ENCODE data around the gene GNA12. TPM values are rescaled to one million over a fixed set of nuclear protein-coding genes. Genes with fewer than 3 reads are reported as not detected.
A peak's percentile ranks its signal among the peaks of the same experiment; 100 is the strongest.
"Not testable (repeated sequence)": the region's sequence is repeated elsewhere in the genome, so short reads cannot be mapped to it uniquely, and the experiment has no call there.

Gene GNA12
- total RNA-seq, 1 donor from 2014 or later: 34.7 TPM

DNA sequence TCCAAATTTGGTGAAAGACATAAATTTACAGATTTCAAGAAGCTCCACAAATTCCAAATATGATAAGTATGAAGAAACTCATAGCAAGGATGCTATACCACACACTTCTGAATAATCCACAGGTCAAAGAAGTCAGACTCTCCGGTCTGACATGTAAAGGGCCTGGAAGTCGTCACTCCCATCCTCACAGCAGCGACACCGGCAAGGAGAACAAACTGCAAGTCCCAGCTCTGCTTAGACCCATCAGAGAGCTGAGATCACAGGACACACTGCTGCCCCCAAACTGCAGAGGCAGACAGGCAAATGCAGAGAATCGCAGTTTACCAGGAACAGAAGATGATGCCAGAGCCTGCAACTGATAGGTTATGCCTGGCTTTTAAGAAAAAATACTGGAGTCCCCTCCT is 94.1 kb downstream of the GNA12 start:
- Mint-ChIP-seq H3K4me3 (no peak overlapping the region), H3K9me3 (peaks cover 32% of the 10 kb centered on the region), H3K27me3 (ENCODE audit: insufficient read depth, low read depth) (peaks cover 4% of the 10 kb centered on the region), H3K4me1 (peaks cover 4% of the 10 kb centered on the region), H3K36me3 (peaks cover 16% of the 10 kb centered on the region), H3K27ac (no peak overlapping the region)
- Histone ChIP-seq H3K9me3 (ENCODE audit: low read depth) (no peaks in the 10 kb centered on the region), H3F3A (ENCODE audit: low read depth) (peaks cover 13% of the 10 kb centered on the region), H2AFZ (replicated peaks) (no peak overlapping the region), H3K4me1 (no peaks in the 10 kb centered on the region), H3K27ac (no peak overlapping the region), H3K79me2 (ENCODE audit: low read depth) (peaks cover 35% of the 10 kb centered on the region), H3K36me3 (no peaks in the 10 kb centered on the region), H3K27me3 (no peaks in the 10 kb centered on the region), H3K4me2 (no peak overlapping the region), H3K4me3 (no peak overlapping the region), H3K9ac (no peak overlapping the region), H4K20me1 (ENCODE audit: low read depth) (no peaks in the 10 kb centered on the region)
- DNase-seq (ENCODE audit: low spot score): no peak
- TF ChIP-seq, protein P1, sequence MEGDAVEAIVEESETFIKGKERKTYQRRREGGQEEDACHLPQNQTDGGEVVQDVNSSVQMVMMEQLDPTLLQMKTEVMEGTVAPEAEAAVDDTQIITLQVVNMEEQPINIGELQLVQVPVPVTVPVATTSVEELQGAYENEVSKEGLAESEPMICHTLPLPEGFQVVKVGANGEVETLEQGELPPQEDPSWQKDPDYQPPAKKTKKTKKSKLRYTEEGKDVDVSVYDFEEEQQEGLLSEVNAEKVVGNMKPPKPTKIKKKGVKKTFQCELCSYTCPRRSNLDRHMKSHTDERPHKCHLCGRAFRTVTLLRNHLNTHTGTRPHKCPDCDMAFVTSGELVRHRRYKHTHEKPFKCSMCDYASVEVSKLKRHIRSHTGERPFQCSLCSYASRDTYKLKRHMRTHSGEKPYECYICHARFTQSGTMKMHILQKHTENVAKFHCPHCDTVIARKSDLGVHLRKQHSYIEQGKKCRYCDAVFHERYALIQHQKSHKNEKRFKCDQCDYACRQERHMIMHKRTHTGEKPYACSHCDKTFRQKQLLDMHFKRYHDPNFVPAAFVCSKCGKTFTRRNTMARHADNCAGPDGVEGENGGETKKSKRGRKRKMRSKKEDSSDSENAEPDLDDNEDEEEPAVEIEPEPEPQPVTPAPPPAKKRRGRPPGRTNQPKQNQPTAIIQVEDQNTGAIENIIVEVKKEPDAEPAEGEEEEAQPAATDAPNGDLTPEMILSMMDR (IDR thresholded peaks at IDR 0.05): no peak
- TF ChIP-seq EZH2phosphoT487 (IDR thresholded peaks at IDR 0.05) (no peak), EZH2 (IDR thresholded peaks at IDR 0.05) (no peak)

DNA sequence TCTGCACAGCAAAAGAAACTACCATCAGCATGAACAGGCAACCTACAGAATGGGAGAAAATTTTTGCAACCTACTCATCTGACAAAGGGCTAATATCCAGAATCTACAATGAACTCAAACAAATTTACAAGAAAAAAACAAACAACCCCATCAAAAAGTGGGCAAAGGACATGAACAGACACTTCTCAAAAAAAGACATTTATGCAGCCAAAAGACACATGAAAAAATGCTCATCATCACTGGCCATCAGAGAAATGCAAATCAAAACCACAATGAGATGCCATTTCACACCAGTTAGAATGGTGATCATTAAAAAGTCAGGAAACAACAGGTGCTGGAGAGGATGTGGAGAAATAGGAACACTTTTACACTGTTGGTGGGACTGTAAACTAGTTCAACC is 95.4 kb downstream of the GNA12 start:
- DNase-seq (ENCODE audit: low spot score); H3K9ac ChIP-seq; H3K27ac ChIP-seq; H3K4me3 Mint-ChIP-seq; H3K4me2 ChIP-seq; H3K4me3 ChIP-seq; H3K4me1 ChIP-seq; H3K36me3 ChIP-seq; H3K9me3 ChIP-seq (ENCODE audit: low read depth); H3K27ac Mint-ChIP-seq; H2AFZ ChIP-seq (replicated peaks); H3K4me1 Mint-ChIP-seq; H3K27me3 Mint-ChIP-seq (ENCODE audit: insufficient read depth, low read depth); H3K27me3 ChIP-seq; H3F3A ChIP-seq (ENCODE audit: low read depth); H4K20me1 ChIP-seq (ENCODE audit: low read depth): not testable (repeated sequence)
- H3K79me2 ChIP-seq (ENCODE audit: low read depth): peaks cover 35% of the 10 kb centered on the region
- H3K36me3 Mint-ChIP-seq: peaks cover 18% of the 10 kb centered on the region
- H3K9me3 Mint-ChIP-seq: peaks cover 35% of the 10 kb centered on the region

DNA sequence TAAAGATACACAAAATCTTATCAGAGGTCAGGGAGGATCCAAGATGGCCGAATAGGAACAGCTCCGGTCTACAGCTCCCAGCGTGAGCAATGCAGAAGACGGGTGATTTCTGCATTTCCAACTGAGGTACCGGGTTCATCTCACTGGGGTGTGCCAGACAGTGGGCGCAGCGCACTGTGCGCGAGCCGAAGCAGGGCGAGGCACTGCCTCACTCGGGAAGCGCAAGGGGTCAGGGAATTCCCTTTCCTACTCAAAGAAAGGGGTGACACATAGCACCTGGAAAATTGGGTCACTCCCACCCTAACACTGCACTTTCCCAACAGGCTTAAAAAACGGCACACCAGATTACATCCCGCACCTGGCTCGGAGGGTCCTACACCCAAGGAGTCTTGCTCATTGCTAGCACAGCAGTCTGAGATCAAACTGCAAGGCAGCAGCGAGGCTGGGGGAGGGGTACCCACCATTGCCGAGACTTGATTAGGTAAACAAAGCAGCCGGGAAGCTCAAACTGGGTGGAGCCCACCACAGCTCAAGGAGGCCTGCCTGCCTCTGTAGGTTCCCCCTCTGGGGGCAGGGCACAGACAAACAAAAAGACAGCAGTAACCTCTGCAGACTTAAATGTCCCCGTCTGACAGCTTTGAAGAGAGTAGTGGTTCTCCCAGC is 100.5 kb downstream of the GNA12 start:
- Mint-ChIP-seq H3K36me3 (peaks cover 30% of the 10 kb centered on the region), H3K9me3 (peaks cover 41% of the 10 kb centered on the region)
- not testable (repeated sequence) for H4K20me1 ChIP-seq (ENCODE audit: low read depth); H3K79me2 ChIP-seq (ENCODE audit: low read depth); H3K4me1 Mint-ChIP-seq; H2AFZ ChIP-seq (replicated peaks); H3K27me3 Mint-ChIP-seq (ENCODE audit: insufficient read depth, low read depth); DNase-seq (ENCODE audit: low spot score); H3K4me1 ChIP-seq; H3K27ac Mint-ChIP-seq; H3K27ac ChIP-seq; H3F3A ChIP-seq (ENCODE audit: low read depth); H3K9ac ChIP-seq; H3K4me2 ChIP-seq; H3K4me3 Mint-ChIP-seq; H3K36me3 ChIP-seq; H3K4me3 ChIP-seq; H3K9me3 ChIP-seq (ENCODE audit: low read depth); H3K27me3 ChIP-seq

DNA sequence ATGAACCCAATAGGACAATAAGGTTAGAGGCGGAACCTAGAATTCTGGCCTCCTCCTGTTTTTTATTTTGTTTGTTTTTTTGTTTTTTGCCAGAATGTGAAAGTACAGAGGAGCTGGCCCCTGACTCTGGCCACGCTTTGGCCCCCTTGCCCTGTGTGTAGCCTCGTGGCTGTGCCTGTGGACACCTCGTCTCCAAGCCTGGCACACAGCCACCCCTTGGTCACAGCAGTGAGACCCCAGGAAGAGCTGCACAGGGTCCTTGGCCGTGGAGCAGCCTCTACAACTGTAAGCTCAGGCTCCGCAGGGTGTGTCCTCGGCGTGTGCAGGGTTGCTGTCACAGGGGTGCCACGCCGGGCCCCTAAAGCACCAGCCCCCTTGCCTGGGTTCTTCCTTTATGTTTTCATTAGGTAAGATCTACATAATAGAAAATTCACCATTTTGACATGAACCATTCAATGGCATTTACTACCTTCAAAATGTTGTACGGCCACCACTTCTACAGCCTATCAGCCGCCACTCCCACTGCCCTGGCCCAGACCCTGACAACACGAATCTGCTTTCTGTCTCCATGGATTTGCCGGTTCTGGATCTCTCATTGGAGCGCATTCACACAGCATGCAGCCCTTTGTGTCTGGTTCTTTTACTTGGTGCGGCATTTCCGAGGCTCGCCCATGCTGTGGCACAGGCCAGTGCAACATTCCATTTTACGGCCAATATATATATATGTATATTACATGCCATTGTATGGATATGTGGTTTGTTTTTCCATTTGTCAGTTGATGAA is 105.2 kb downstream of the GNA12 start:
- no peak for TF ChIP-seq EZH2 (IDR thresholded peaks at IDR 0.05)
- TF ChIP-seq, protein P1 (IDR thresholded peaks at IDR 0.05): no peak
- Histone ChIP-seq H4K20me1 (ENCODE audit: low read depth) (peaks cover 6% of the 10 kb centered on the region), H2AFZ (replicated peaks) (no peak overlapping the region), H3K9me3 (ENCODE audit: low read depth) (peaks cover 5% of the 10 kb centered on the region), H3F3A (ENCODE audit: low read depth) (no peaks in the 10 kb centered on the region), H3K27ac (no peak overlapping the region), H3K4me3 (no peak overlapping the region), H3K4me2 (no peak overlapping the region), H3K79me2 (ENCODE audit: low read depth) (peaks cover 6% of the 10 kb centered on the region), H3K9ac (no peak overlapping the region), H3K4me1 (no peaks in the 10 kb centered on the region), H3K27me3 (no peaks in the 10 kb centered on the region), H3K36me3 (no peaks in the 10 kb centered on the region)
- Mint-ChIP-seq H3K4me3 (no peak overlapping the region), H3K4me1 (peaks cover 14% of the 10 kb centered on the region), H3K36me3 (peaks cover 26% of the 10 kb centered on the region), H3K27ac (peak overlapping the region; percentile 52), H3K9me3 (peaks cover 14% of the 10 kb centered on the region), H3K27me3 (ENCODE audit: insufficient read depth, low read depth) (peaks cover 8% of the 10 kb centered on the region)
- no peak for DNase-seq (ENCODE audit: low spot score)

Data from neural progenitor cell (in vitro differentiated cells).